GM19351 (cell line): ENCODE data around the gene GLIS1.

Experiments
- ATAC-seq: cut with Tn5 transposase; IDR thresholded peaks from one replicate; pipeline ENCODE4 v1.9.1; 2021; ENCODE audit warnings: mild to moderate bottlenecking, moderate library complexity; ENCODE audit not compliant: unreplicated experiment

The GLIS1 gene

DNA sequence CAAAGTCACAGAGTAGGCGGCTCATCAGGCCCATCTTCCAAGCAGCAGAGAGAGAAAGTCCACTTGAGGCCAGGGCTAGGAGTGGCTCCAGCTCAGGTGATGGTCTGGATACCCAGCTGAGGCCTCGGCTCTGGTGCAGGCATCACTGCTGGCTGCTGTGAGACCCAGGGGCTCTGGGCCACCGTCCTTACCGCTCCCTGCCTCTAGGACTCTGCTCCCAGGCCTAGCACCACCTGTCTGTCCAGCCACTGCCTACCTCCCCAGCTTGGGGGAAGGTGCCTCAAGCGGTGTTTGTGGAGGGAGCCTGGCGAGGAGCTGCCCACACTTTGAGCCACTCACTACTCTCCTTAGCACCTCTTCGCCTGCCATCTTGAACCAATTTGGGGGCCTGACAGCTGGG, 221.9 kb downstream of the GLIS1 start:
- ATAC-seq: no peak

GRCh38 chr1:53516181-53516580, 222.8 kb downstream of the GLIS1 start:
- ATAC-seq: no peak

DNA sequence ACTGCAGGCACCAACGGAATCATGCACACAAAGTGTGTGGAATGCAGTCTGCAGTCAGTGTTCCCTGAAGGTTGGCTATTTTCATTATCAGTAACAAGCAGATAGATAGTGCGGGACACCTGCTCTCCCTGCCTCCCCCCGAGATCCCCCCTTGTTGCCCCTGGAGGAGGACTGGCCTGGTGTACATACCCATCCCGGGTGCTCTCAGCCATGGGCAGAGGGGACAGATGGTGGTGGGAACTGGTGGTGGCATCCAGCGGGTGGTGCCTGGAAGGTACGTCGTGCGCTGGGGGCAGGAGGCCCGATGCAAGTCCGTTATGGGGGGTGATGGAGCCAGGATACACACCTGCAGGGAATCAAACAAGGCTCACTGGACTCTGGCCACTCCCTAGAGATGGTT, 224.5 kb downstream of the GLIS1 start:
- no peak for ATAC-seq

GRCh38 chr1:53513846-53514245, 225.1 kb downstream of the GLIS1 start:
- no peak for ATAC-seq

GRCh38 chr1:53512807-53513755, 225.9 kb downstream of the GLIS1 start:
- no peak for ATAC-seq

- no peak for ATAC-seq
These were observed 226.8 kb downstream of the GLIS1 start for GRCh38 chr1:53511933-53512806.

DNA sequence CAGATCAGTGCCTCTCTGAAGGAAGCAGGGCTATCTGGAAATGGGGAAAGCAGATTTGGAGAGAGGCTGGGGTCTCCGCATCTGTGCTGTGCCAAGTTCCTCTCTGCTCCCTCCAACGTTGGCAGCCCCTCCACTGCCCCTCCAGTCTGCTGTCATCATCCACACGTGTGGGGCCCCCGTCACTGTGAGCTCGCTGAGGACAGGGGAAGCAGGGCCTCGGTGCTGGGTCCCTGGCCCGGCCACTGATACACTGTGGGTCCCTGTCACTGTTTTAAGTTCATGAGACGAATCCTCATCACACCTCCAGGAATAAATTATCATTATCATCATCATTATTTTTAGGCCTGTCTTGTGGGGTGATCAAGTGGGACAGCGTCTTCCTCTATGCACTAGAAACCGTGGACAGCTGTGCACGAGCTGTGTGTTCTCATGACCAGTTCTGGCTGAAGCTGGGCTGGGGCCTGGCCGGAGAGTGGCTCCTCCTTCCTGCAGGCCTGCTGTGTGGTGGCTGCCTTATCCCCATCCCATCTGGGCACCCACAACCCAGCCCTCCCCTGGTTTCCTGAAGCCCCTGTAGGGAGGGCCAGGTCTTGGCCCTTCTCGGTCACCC, 227.5 kb downstream of the GLIS1 start:
- ATAC-seq: no peak

DNA sequence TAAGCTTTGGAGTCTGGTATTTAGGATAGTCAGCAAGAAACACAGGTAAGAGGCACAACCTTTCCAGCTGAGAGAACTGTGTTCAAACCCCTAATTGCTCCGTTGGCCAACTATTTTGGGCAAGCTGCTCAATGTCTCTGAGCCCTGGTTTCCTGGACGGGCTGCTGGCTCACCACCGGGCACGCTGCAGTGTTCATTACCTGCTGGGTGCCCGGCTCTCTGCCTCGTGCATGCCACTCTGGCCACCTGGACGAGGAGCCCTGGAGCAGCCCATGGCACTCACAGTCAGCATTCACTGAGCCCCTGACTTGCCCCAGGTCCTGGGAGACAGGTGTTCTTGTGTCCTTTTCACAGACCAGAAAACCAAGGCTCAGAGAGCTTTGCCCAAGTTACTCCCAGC, 228.7 kb downstream of the GLIS1 start:
- no peak for ATAC-seq

DNA sequence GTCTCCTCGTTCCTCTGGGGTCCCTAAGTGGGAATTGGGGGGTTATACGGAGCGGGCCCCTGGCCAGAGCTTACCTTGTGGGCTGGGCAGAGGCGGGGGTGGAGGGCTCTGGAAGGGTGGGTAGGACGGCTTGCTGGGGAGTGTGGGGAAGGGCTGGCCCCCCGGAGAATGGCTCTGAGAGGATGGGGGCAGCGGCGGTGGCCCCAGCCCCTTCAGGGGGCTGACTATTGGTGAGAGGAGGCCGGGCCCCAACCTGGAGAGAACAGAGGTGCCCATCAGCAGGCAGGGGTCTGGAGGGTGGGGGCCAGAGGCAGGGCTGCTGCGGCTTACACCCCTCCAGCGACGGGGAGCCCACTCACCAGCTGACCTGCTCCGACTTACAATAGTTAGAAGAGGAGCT, 229.2 kb downstream of the GLIS1 start:
- no peak for ATAC-seq

DNA sequence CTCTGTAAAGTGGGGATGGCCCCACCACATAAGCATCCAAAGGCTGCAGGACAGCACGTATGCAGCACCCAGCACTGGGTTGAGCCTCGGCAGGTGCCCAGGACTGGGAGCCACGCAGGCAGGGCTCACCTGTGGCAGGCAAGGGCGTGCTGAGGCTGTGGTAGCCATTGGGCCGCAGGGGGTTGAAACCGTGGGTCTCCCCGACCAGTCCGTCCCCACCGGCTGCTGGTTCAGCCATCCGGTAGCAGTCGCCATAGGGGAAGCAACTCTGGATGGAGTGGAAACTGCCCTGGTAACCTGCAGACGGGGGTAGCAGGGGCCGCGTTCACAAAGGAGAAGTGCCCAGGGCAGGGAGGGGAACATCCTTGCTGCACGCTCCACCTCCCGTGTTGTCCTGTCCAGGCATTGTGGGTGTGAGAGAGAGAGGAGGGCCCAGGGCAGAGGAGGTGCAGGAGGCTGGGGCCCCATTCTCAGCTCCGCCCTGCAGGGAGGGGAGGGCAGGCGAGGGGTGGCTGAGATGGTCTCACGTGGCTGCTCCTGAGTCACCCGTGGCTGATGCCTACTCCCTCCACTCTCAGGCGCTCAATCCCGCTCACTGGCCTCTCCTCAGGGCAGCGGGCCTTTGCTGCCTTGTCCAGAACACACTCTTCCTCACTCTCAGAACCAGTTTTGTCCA, 229.8 kb downstream of the GLIS1 start:
- ATAC-seq: no peak

DNA sequence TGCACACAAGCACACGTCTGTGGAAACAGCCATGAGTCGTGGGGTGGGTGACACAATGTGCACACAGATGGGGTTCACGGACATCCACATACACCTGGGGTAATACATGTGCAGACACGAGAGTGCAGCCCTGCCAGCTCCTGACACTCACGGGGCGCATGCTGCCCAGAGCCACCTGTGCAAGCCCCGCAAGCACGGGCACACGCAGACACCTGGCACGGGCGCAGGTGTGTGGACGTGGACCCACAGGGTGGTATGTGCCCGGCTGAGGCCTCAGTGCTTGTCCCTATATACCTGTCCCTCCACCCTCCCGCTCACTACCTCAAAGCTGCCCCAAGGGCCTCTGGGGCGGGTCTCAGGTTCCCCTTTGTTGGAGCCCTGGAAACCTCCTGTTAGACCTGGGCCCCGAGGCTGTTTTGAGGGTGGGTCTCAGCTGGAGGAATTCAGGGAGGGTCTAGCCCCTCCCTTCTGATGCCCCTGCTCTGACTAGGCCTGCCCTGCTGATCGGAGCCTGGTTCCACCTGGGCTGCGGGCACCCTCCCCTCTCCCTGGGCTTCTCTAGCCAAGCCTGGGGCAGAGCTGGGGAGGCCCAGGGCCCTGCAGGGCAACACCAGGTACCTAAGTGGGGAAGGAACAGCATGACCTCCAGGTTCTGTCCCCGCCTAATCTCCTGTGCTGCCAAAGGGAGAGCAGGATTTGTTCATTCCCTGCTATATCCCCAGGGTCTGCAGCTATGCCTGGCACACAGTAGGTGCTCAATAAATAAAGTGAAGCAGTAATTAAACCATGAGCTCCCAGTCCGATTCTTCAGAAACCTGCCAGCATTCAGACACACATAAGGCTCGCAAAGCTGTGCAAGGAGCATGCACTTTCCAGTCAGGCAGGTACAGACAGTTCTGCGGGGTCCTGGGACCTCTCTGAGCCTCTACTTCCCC, 230.6 kb downstream of the GLIS1 start:
- no peak for ATAC-seq

- ATAC-seq: no peak
These were observed 231.7 kb downstream of the GLIS1 start for GRCh38 chr1:53507116-53507820.

- ATAC-seq: no peak
These were observed 232.5 kb downstream of the GLIS1 start for GRCh38 chr1:53506355-53507050.

GRCh38 chr1:53505891-53506290, 233.1 kb downstream of the GLIS1 start:
- no peak for ATAC-seq

- ATAC-seq: no peak
These were observed 233.6 kb downstream of the GLIS1 start for GRCh38 chr1:53505401-53505800.

GRCh38 chr1:53504901-53505300, 234.1 kb downstream of the GLIS1 start:
- no peak for ATAC-seq

- no peak for ATAC-seq
These were observed 235.3 kb downstream of the GLIS1 start for GRCh38 chr1:53503433-53504217.
